ENCODE results near the gene POLH. TPM values are rescaled to one million over a fixed set of nuclear protein-coding genes. Genes with fewer than 3 reads are reported as not detected.
A peak's percentile ranks its signal among the peaks of the same experiment; 100 is the strongest.

Gene POLH
- total RNA-seq, 1 donor from 2014 or later, result 19.6 TPM

DNA sequence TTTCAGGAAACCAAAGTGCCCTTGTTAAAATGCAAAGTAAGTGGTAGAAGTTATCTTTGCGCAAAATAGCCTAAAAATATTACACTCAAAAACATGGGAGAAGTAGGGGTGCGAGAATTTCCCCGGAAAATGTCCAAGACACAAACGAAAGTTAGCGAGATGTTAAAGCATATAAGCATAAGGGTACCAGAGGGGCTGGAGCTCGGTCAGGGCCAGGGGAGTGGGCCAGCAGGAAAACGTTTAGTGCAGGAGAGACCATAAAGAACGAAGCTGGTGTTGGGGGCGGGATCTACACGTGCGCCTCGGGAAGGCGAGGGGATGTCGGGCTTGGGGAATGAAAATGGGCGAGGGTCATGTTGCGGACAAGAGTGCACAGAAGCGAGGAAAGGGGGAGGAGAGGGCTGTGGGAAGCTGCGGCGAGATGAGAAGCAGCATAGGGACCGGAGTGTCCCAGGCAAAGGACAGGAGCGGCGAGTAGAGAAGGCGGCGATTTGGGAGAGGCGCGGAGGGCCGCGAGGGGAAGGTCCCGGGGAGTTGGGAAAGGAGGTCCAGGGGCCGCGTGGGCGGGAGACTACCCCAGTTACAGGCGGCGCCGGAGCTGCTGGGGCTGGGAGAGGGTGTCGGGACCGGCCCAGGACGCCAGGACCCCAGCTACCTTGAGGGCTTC lies 747 bp upstream of the POLH start:
- H3K9me3 ChIP-seq, result no peaks in the 10 kb centered on the region
- H3K4me1 ChIP-seq, result peaks cover 31% of the 10 kb centered on the region
- peaks cover 33% of the 10 kb centered on the region for H3K36me3 ChIP-seq
- peak overlapping the region; percentile 99 for H3K4me3 ChIP-seq
- ATAC-seq (peak; percentile 64 to 67), DNase-seq (peak; percentile 73)
- H3K27me3 ChIP-seq (ENCODE audit: low read depth), result no peaks in the 10 kb centered on the region
- TF ChIP-seq, protein P1, sequence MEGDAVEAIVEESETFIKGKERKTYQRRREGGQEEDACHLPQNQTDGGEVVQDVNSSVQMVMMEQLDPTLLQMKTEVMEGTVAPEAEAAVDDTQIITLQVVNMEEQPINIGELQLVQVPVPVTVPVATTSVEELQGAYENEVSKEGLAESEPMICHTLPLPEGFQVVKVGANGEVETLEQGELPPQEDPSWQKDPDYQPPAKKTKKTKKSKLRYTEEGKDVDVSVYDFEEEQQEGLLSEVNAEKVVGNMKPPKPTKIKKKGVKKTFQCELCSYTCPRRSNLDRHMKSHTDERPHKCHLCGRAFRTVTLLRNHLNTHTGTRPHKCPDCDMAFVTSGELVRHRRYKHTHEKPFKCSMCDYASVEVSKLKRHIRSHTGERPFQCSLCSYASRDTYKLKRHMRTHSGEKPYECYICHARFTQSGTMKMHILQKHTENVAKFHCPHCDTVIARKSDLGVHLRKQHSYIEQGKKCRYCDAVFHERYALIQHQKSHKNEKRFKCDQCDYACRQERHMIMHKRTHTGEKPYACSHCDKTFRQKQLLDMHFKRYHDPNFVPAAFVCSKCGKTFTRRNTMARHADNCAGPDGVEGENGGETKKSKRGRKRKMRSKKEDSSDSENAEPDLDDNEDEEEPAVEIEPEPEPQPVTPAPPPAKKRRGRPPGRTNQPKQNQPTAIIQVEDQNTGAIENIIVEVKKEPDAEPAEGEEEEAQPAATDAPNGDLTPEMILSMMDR (IDR thresholded peaks at IDR 0.05), result no peak
- intact Hi-C loops (cut with DNase I), result no loop called here
- H3K27ac ChIP-seq, result peak overlapping the region; percentile 86

DNA sequence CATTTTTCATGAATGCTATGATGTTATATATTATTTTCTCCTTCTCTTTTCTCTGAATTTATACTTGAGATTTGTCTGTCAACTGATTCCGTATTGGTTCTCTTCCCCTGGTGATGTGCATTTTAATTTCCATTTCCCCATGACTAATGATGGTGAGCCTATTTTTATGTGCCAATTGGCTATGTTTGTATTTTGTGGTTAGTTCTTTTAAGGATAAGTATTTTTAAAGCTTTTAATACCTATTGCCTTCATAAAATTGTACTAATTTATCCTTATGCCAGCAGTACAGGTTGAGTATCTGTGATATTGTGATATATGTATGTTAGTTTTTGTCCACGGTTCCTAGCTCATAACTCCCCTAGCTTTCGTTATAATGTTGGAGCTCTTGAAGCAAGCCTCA lies 2.8 kb downstream of the POLH start:
- TF ChIP-seq, protein P1 (IDR thresholded peaks at IDR 0.05), result no peak

DNA sequence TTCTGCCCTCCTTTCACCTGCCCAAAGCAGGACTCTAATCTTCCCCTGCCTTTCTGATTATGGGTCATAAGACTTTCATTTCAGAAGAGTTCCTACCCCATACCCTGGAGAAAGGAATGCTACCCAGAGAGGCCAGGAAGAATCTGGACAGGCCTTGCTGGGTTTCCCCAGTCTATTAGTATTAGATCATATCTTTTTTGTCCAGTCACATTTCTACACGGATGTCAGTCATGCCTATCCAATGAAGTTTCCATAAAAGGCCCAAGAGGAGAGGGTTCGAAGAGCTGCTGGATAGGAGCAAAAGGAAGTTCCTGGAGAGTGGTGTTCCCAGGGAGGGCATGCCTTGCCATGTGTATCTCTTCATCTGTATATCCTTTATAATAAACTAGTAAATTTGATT lies 3.2 kb downstream of the POLH start:
- no peak overlapping the region for H3K27ac ChIP-seq
- DNase-seq (no peak), ATAC-seq (no peak)
- intact Hi-C loops (cut with DNase I), result no loop called here
- no peak overlapping the region for H3K4me3 ChIP-seq
- peaks cover 21% of the 10 kb centered on the region for H3K36me3 ChIP-seq
- no peaks in the 10 kb centered on the region for H3K27me3 ChIP-seq (ENCODE audit: low read depth)
- H3K9me3 ChIP-seq, result no peaks in the 10 kb centered on the region
- TF ChIP-seq, protein P1 (IDR thresholded peaks at IDR 0.05), result no peak
- H3K4me1 ChIP-seq, result peaks cover 31% of the 10 kb centered on the region

More for the DNA sequence above, 2.8 kb downstream of the POLH start:
- H3K4me3 ChIP-seq, result no peak overlapping the region
- intact Hi-C loops (cut with DNase I), result no loop called here
- no peak overlapping the region for H3K27ac ChIP-seq
- H3K4me1 ChIP-seq, result peaks cover 31% of the 10 kb centered on the region
- ATAC-seq (no peak), DNase-seq (no peak)
- H3K36me3 ChIP-seq, result peaks cover 17% of the 10 kb centered on the region
- H3K27me3 ChIP-seq (ENCODE audit: low read depth), result no peaks in the 10 kb centered on the region
- H3K9me3 ChIP-seq, result no peaks in the 10 kb centered on the region

DNA sequence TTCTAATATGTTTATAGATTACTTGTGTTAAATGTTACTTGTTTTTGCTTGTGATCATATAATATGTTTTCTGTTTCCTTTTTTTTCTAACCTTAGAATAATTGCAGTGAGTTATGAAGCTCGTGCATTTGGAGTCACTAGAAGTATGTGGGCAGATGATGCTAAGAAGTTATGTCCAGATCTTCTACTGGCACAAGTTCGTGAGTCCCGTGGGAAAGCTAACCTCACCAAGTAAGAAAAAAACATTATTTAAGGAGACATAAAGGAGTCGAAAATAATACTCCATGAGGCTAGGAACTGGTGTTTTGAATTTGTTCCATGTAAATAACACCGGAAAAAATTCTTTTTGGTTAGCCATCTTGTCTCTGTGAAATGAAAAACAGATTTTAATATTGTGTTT lies 6.9 kb downstream of the POLH start:
- H3K27me3 ChIP-seq (ENCODE audit: low read depth), result no peaks in the 10 kb centered on the region
- H3K4me3 ChIP-seq, result no peak overlapping the region
- no peak overlapping the region for H3K27ac ChIP-seq
- no peaks in the 10 kb centered on the region for H3K9me3 ChIP-seq
- intact Hi-C loops (cut with DNase I), result no loop called here
- TF ChIP-seq, protein P1 (IDR thresholded peaks at IDR 0.05), result no peak
- DNase-seq (no peak), ATAC-seq (no peak)
- H3K36me3 ChIP-seq, result peaks cover 56% of the 10 kb centered on the region
- peaks cover 6% of the 10 kb centered on the region for H3K4me1 ChIP-seq

DNA sequence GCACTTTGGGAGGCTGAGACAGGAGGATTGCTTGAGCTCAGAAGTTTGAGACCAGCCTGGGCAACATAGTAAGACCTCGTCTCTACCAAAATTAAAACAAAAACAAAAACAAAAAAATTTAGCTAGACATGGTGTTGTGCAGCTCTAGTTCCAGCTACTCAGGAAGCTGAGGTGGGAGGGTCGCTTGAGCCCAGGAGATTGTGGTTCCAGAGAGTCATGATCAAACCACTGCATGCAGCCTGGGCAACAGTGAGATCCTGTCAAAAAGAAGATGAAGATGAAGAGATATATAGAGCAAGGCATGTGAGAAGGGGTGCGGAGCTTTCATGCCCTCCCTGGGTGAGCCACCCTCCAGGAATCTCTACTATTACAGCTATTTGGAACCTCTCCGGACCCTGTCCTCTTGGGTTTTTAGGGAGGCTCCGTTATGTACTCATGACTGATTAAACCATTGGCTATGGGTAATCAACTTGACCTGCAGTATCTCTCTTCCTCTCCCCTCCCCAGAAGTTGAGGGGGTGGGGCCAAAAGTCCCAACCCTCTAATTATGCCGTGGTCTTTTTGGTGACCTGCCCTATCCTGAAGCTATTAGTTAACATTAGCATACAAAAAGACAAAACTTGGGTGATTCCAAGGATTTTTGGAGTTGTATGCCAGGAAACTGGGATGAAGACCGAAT lies 9.0 kb downstream of the POLH start:
- H3K9me3 ChIP-seq, result no peaks in the 10 kb centered on the region
- no peaks in the 10 kb centered on the region for H3K4me1 ChIP-seq
- TF ChIP-seq, protein P1 (IDR thresholded peaks at IDR 0.05), result no peak
- H3K27me3 ChIP-seq (ENCODE audit: low read depth), result no peaks in the 10 kb centered on the region
- intact Hi-C loops (cut with DNase I), result no loop called here
- ATAC-seq, result no peak
- no peak overlapping the region for H3K4me3 ChIP-seq
- DNase-seq, result no peak
- H3K36me3 ChIP-seq, result peaks cover 76% of the 10 kb centered on the region
- H3K27ac ChIP-seq, result no peak overlapping the region
